Suprapubic skin (tissue), 3 donors: ENCODE measurements around the gene TMEM184B.

Source experiments
- CTCF ChIP-seq, 2 donors: fragments of 200-600 bp in 1 of 2; fragments of 450-650 bp in 1 of 2; sonication (generic) in 1 of 2; IDR thresholded peaks; one replicate each; pipeline ENCODE4 v1.5.1; 2016 to 2019; ENCODE audit warnings: antibody characterized with exemption in 2 of 2, mild to moderate bottlenecking in 1 of 2, moderate library complexity in 1 of 2
- POLR2A ChIP-seq, 2 donors: fragments of 450-650 bp; IDR thresholded peaks; one replicate each; pipeline ENCODE4 v1.6.1; 2017; ENCODE audit warnings: antibody characterized with exemption in 2 of 2, mild to moderate bottlenecking in 2 of 2, moderate library complexity in 2 of 2

- TF ChIP-seq CTCF (IDR thresholded peaks at IDR 0.05) (no peak), POLR2A (IDR thresholded peaks at IDR 0.05) (no peak)
Measured at GRCh38 chr22:38201371-38201710, 71.5 kb downstream of the TMEM184B start.
